ENCODE data around the gene UTF1.

DNA sequence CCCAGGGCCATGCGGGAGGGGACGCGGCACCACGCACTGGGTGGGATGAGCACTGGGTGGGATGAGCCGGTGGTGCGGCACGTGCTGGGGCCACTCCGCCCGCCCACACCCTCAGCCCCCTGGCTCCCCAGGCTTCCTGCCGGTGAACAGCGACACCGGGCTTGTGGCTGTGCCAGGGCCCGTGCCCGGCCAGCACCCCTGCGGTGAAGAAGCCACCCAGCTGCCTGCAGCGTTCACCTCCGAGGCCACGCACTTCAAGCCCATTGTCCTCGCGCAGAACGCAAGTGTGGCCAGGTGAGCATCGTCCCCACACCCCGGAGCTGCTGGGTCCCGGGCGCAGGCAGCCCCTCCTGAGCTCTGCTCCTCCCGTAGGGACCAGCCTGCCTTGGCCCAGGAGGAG is 31.8 kb upstream of the UTF1 start:
- TF ChIP-seq POLR2A (IDR thresholded peaks at IDR 0.05) (no peak), POLR2AphosphoS5 (IDR thresholded peaks at IDR 0.05) (no peak)
- TF ChIP-seq, protein P1, sequence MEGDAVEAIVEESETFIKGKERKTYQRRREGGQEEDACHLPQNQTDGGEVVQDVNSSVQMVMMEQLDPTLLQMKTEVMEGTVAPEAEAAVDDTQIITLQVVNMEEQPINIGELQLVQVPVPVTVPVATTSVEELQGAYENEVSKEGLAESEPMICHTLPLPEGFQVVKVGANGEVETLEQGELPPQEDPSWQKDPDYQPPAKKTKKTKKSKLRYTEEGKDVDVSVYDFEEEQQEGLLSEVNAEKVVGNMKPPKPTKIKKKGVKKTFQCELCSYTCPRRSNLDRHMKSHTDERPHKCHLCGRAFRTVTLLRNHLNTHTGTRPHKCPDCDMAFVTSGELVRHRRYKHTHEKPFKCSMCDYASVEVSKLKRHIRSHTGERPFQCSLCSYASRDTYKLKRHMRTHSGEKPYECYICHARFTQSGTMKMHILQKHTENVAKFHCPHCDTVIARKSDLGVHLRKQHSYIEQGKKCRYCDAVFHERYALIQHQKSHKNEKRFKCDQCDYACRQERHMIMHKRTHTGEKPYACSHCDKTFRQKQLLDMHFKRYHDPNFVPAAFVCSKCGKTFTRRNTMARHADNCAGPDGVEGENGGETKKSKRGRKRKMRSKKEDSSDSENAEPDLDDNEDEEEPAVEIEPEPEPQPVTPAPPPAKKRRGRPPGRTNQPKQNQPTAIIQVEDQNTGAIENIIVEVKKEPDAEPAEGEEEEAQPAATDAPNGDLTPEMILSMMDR (IDR thresholded peaks at IDR 0.05 in 8 of 11, conservative IDR thresholded peaks at IDR 0.05 in 3 of 11) = no peak
